IPS-15b (cell line): ENCODE results near the gene SRP9.
"Not testable (repeated sequence)": the region's sequence is repeated elsewhere in the genome, so short reads cannot be mapped to it uniquely, and the experiment has no call there.

Experiments used
- H3K27me3 ChIP-seq: one replicate; pipeline ENCODE4 v1.6.1; 2013; ENCODE audit warnings: low read length; ENCODE audit not compliant: control insufficient read depth, insufficient read depth
- H3K36me3 ChIP-seq: one replicate; pipeline ENCODE4 v1.6.1; 2013; ENCODE audit warnings: low read length; ENCODE audit not compliant: control insufficient read depth, insufficient read depth
- H3K4me1 ChIP-seq: one replicate; pipeline ENCODE4 v1.6.1; 2013; ENCODE audit warnings: mild to moderate bottlenecking, low read length; ENCODE audit not compliant: control insufficient read depth, insufficient read depth
- H3K4me3 ChIP-seq: one replicate; pipeline ENCODE4 v1.5.1; 2013; ENCODE audit warnings: low read depth, low read length
- H3K9ac ChIP-seq: one replicate; pipeline ENCODE4 v1.6.1; 2013; ENCODE audit warnings: low read depth, mild to moderate bottlenecking, low read length
- H3K9me3 ChIP-seq: one replicate; pipeline ENCODE4 v1.6.1; 2013; ENCODE audit warnings: mild to moderate bottlenecking, low read length; ENCODE audit not compliant: control insufficient read depth, insufficient read depth

The SRP9 gene

GRCh38 chr1:225823811-225824261, 46.2 kb downstream of the SRP9 start:
- Histone ChIP-seq H3K36me3 (peaks cover 4% of the 10 kb centered on the region), H3K27me3 (no peaks in the 10 kb centered on the region), H3K9ac (no peak overlapping the region), H3K4me3 (no peak overlapping the region), H3K9me3 (no peaks in the 10 kb centered on the region), H3K4me1 (peaks cover 8% of the 10 kb centered on the region)

- Histone ChIP-seq H3K4me3 (no peak overlapping the region), H3K9me3 (no peaks in the 10 kb centered on the region), H3K4me1 (peaks cover 8% of the 10 kb centered on the region), H3K27me3 (no peaks in the 10 kb centered on the region), H3K9ac (no peak overlapping the region), H3K36me3 (peaks cover 8% of the 10 kb centered on the region)
Observed at GRCh38 chr1:225824533-225824941, 46.9 kb downstream of the SRP9 start.

- H3K27me3 ChIP-seq: no peaks in the 10 kb centered on the region
- H3K9ac ChIP-seq: no peak overlapping the region
- peaks cover 10% of the 10 kb centered on the region for H3K36me3 ChIP-seq
- H3K4me3 ChIP-seq: no peak overlapping the region
- peaks cover 8% of the 10 kb centered on the region for H3K4me1 ChIP-seq
- H3K9me3 ChIP-seq: no peaks in the 10 kb centered on the region
Observed at GRCh38 chr1:225825078-225825477, 47.5 kb downstream of the SRP9 start.

GRCh38 chr1:225825607-225826007, 48.0 kb downstream of the SRP9 start:
- Histone ChIP-seq H3K36me3 (peaks cover 11% of the 10 kb centered on the region), H3K4me1 (peaks cover 8% of the 10 kb centered on the region), H3K4me3 (no peak overlapping the region), H3K9ac (no peak overlapping the region), H3K9me3 (no peaks in the 10 kb centered on the region), H3K27me3 (no peaks in the 10 kb centered on the region)

- Histone ChIP-seq H3K4me3 (no peak overlapping the region), H3K9me3 (no peaks in the 10 kb centered on the region), H3K9ac (no peak overlapping the region), H3K4me1 (peaks cover 8% of the 10 kb centered on the region), H3K36me3 (peaks cover 11% of the 10 kb centered on the region), H3K27me3 (no peaks in the 10 kb centered on the region)
Observed at GRCh38 chr1:225827076-225827475, 49.5 kb downstream of the SRP9 start.

GRCh38 chr1:225828706-225829345, 51.2 kb downstream of the SRP9 start:
- Histone ChIP-seq H3K4me3 (no peak overlapping the region), H3K36me3 (peaks cover 11% of the 10 kb centered on the region), H3K4me1 (peaks cover 8% of the 10 kb centered on the region), H3K9ac (no peak overlapping the region), H3K27me3 (no peaks in the 10 kb centered on the region), H3K9me3 (no peaks in the 10 kb centered on the region)

- no peaks in the 10 kb centered on the region for H3K9me3 ChIP-seq
- no peak overlapping the region for H3K4me3 ChIP-seq
- peaks cover 5% of the 10 kb centered on the region for H3K4me1 ChIP-seq
- peaks cover 11% of the 10 kb centered on the region for H3K36me3 ChIP-seq
- no peaks in the 10 kb centered on the region for H3K27me3 ChIP-seq
- no peak overlapping the region for H3K9ac ChIP-seq
Observed at GRCh38 chr1:225830841-225831240, 53.2 kb downstream of the SRP9 start.

- H3K9me3 ChIP-seq: no peaks in the 10 kb centered on the region
- H3K27me3 ChIP-seq: no peaks in the 10 kb centered on the region
- H3K4me3 ChIP-seq: no peak overlapping the region
- no peak overlapping the region for H3K9ac ChIP-seq
- peaks cover 18% of the 10 kb centered on the region for H3K36me3 ChIP-seq
- no peaks in the 10 kb centered on the region for H3K4me1 ChIP-seq
Observed at GRCh38 chr1:225834417-225835329, 57.0 kb downstream of the SRP9 start.

GRCh38 chr1:225835856-225836255, 58.2 kb downstream of the SRP9 start:
- Histone ChIP-seq H3K4me1 (no peaks in the 10 kb centered on the region), H3K9me3 (no peaks in the 10 kb centered on the region), H3K4me3 (no peak overlapping the region), H3K36me3 (peaks cover 21% of the 10 kb centered on the region), H3K9ac (no peak overlapping the region), H3K27me3 (no peaks in the 10 kb centered on the region)

- H3K36me3 ChIP-seq: peaks cover 21% of the 10 kb centered on the region
- H3K9me3 ChIP-seq, H3K9ac ChIP-seq, H3K4me1 ChIP-seq, H3K4me3 ChIP-seq, H3K27me3 ChIP-seq: not testable (repeated sequence)
Observed at GRCh38 chr1:225836296-225836695, 58.7 kb downstream of the SRP9 start.

GRCh38 chr1:225838793-225839192, 61.2 kb downstream of the SRP9 start:
- peaks cover 26% of the 10 kb centered on the region for H3K36me3 ChIP-seq
- H3K27me3 ChIP-seq: no peaks in the 10 kb centered on the region
- H3K9ac ChIP-seq: no peak overlapping the region
- H3K4me1 ChIP-seq: no peaks in the 10 kb centered on the region
- H3K4me3 ChIP-seq: no peak overlapping the region
- H3K9me3 ChIP-seq: no peaks in the 10 kb centered on the region
